ENCODE results near the gene ZNF780A.

The ZNF780A gene

DNA sequence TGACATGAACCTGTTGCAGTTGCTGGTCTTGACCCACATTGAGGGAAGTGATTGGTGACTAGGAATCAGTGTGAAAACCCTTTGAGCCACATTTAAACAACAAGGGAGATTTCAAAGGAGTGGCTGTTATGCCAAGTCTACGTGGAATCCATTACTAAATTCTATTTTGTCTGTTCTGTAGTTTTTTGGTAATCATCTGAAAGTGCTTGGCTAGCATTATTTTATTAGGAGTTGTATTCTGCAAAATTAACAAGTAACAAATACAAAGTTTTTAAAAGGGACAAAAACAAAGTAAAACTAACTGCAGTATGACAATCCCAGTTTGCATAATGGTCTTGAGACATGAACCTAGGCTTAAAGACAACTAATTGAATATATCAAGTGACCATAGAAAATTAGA is 14.0 kb upstream of the ZNF780A start:
- Histone ChIP-seq H3K9ac (ENCODE audit: low read depth, low read length) (no peak overlapping the region), H3K9me3 (ENCODE audit: control insufficient read depth, insufficient read depth, low read length) (no peaks in the 10 kb centered on the region; the same call in 1 of the 2 replicates)

DNA sequence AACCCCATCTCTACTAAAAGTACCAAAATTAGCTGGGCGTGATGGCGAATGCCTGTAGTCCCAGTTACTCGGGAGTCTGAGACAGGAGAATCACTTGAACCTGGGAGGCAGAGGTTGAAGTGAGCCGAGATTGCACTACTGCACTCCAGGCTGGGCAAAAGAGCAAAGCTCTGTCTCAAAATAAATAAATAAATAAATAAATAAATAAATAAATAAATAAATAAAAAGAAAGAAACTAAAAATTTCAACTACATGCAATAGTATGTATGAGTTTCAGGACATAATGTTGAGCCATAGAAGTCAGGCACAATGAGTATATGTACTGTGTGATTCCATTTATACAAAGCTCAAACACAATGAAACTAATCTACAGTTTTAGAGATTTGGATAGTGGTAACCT is 12.9 kb upstream of the ZNF780A start:
- no peak overlapping the region for H3K9ac ChIP-seq (ENCODE audit: low read depth, low read length)
- H3K9me3 ChIP-seq (ENCODE audit: control insufficient read depth, insufficient read depth, low read length) = no peaks in the 10 kb centered on the region; the same call in 1 of the 2 replicates
- no peaks in the 10 kb centered on the region for H3K36me3 ChIP-seq (ENCODE audit: insufficient read depth, low read length)

More for the DNA sequence above, 14.0 kb upstream of the ZNF780A start:
- H3K4me1 ChIP-seq (ENCODE audit: insufficient read depth, low read length) = no peaks in the 10 kb centered on the region
- no peaks in the 10 kb centered on the region for H3K36me3 ChIP-seq (ENCODE audit: insufficient read depth, low read length)

GRCh38 chr19:40101813-40102212 is 11.1 kb upstream of the ZNF780A start:
- H3K9ac ChIP-seq (ENCODE audit: low read depth, low read length) = no peak overlapping the region
- H3K9me3 ChIP-seq (ENCODE audit: control insufficient read depth, insufficient read depth, low read length) = no peaks in the 10 kb centered on the region; the same call in 1 of the 2 replicates
- no peaks in the 10 kb centered on the region for H3K4me1 ChIP-seq (ENCODE audit: insufficient read depth, low read length)
- no peaks in the 10 kb centered on the region for H3K36me3 ChIP-seq (ENCODE audit: insufficient read depth, low read length)

More for the DNA sequence above, 12.9 kb upstream of the ZNF780A start:
- H3K4me1 ChIP-seq (ENCODE audit: insufficient read depth, low read length) = no peaks in the 10 kb centered on the region

DNA sequence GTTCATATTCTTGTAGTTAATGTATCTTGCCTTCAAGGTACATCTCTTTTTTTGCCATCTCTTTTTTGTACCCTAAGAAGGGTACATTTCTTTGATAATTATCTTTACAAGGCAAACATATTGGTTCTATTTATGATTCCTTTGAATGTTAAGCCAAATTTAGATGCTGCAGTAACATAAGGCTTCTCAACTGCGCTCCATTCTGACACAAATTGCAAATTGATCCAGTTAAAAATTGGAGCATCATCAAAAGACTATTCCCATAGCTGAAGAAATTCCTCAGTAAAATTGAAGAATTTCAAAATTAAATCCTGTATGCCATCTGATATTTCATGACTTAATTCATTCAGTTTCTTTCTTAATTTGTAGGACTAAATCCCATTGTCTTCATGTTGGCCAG is 2.7 kb upstream of the ZNF780A start:
- Histone ChIP-seq H3K9ac (ENCODE audit: low read depth, low read length) (no peak overlapping the region), H3K9me3 (ENCODE audit: control insufficient read depth, insufficient read depth, low read length) (no peaks in the 10 kb centered on the region), H3K4me1 (ENCODE audit: insufficient read depth, low read length) (no peaks in the 10 kb centered on the region; the same call in 1 of the 2 replicates), H3K36me3 (ENCODE audit: insufficient read depth, low read length) (no peaks in the 10 kb centered on the region)

DNA sequence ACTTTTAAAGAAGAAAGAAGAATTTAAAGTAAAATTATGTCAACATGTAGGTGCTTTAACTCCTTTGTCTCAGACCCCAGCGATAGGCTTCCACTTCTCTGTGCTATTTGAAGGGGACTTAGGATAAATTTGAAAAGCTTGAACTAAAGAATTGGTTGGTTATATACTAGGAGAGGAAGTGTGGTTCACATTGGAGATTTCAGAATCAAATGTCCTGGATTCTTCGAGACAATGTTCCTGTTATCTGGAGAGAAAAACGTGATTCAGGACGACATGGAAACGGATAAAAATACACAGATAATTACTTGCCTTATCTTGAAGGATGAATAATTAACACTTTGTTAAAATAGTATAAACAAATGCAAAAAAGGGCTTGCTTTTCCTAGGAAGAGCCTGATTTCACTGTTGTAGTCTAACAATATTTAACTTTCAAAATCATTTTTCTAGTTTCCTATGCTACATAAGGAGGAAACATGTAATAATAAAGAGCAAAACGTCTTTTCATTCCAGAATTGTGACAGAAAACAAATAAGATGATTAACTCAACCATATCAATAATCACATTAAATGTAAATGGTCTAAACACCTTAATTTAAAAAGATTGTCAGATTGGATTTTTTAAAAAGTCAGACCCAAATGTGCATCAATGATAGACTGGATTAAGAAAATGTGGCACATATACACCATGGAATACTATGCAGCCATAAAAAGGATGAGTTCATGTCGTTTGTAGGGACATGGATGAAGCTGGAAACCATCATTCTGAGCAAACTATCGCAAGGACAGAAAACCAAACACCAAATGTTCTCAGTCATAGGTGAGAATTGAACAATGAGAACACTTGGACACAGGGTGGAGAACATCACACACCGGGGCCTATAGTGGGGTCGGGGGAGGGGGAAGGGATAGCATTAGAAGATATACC is 724 bp upstream of the ZNF780A start:
- Histone ChIP-seq H3K9me3 (ENCODE audit: control insufficient read depth, insufficient read depth, low read length) (no peaks in the 10 kb centered on the region), H3K9ac (ENCODE audit: low read depth, low read length) (peak overlapping the region; percentile 86), H3K4me1 (ENCODE audit: insufficient read depth, low read length) (no peaks in the 10 kb centered on the region; the same call in 1 of the 2 replicates), H3K36me3 (ENCODE audit: insufficient read depth, low read length) (no peaks in the 10 kb centered on the region)

DNA sequence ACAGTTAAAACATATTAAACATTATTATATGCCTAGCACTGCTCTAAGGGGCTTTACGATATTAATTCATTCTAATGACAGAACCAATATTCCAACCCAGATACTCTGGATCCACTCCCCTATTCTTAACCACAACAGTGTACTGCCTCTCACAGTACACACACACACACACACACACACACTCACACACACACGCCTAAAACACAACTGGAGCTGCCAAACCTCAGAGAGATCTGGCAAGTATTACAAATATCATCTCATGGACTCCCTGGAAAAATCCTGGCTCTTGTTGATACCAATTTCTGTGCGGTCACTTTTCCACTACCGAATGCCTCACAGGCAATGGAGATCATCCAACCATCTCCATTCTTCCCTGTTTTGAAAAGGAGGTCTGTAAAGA is 1.3 kb downstream of the ZNF780A start:
- no peaks in the 10 kb centered on the region; the same call in none of the 2 replicates for H3K4me1 ChIP-seq (ENCODE audit: insufficient read depth, low read length)
- H3K9ac ChIP-seq (ENCODE audit: low read depth, low read length) = peak overlapping the region; percentile 86
- H3K36me3 ChIP-seq (ENCODE audit: insufficient read depth, low read length) = no peaks in the 10 kb centered on the region

DNA sequence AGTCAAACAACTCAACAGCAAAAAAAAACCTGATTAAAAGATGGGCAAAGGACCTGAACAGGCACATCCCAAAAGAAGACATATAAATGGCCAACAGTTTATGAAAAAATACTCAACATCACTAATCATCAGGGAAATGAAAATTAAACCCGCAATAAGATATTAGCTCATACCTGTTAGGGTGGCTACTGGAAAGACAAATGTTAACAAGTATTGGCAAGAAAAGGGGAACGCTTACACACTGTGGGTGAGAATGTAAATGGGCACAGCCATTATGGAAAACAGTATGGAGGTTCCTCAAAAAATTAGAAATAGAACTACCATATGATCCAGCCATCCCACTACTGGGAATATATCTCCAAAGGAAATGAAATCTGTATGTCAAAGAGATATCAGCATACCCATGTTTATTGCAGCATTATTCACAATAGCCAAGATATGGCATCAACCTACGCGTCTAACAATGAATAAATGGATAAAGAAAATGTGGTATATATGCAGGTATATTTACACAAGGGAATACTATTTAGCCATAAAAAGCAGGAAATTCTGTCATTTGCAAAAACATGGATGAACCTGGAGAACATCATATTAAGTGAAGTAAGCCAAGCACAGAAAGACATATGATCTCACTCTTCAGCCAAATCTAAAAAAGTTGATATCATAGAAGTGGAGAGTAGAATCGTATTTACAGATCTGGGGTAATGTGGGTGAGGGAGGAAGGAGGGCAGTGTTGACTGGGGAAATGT is 2.3 kb downstream of the ZNF780A start:
- Histone ChIP-seq H3K4me1 (ENCODE audit: insufficient read depth, low read length) (no peaks in the 10 kb centered on the region; the same call in none of the 2 replicates), H3K9me3 (ENCODE audit: control insufficient read depth, insufficient read depth, low read length) (no peaks in the 10 kb centered on the region), H3K9ac (ENCODE audit: low read depth, low read length) (no peak overlapping the region), H3K36me3 (ENCODE audit: insufficient read depth, low read length) (peaks cover 5% of the 10 kb centered on the region; the same call in 1 of the 2 replicates)

More for the DNA sequence above, 1.3 kb downstream of the ZNF780A start:
- no peaks in the 10 kb centered on the region for H3K9me3 ChIP-seq (ENCODE audit: control insufficient read depth, insufficient read depth, low read length)

DNA sequence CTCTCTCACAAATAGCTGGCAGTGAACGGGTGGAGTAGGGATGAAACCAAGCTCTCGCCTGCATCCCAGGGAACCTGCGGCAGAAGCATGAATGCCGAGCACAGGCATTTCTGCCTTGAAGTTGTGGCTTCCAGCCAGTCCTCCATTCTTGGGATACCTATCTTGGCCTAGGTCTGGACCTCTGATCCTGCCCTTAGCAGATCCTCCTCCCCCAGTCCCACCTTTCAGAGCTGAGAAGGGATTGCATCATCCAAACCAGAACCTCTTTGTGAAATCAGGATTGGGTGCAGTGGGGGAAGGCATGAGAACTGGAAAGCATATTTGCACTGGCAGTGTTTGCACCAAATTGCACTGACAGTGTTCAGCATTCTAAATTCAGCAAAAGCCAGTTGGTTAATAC is 5.8 kb downstream of the ZNF780A start:
- H3K36me3 ChIP-seq (ENCODE audit: insufficient read depth, low read length) = peaks cover 14% of the 10 kb centered on the region; the same call in 1 of the 2 replicates
- H3K9me3 ChIP-seq (ENCODE audit: control insufficient read depth, insufficient read depth, low read length) = peaks cover 8% of the 10 kb centered on the region
- H3K9ac ChIP-seq (ENCODE audit: low read depth, low read length) = no peak overlapping the region
- no peaks in the 10 kb centered on the region; the same call in none of the 2 replicates for H3K4me1 ChIP-seq (ENCODE audit: insufficient read depth, low read length)

DNA sequence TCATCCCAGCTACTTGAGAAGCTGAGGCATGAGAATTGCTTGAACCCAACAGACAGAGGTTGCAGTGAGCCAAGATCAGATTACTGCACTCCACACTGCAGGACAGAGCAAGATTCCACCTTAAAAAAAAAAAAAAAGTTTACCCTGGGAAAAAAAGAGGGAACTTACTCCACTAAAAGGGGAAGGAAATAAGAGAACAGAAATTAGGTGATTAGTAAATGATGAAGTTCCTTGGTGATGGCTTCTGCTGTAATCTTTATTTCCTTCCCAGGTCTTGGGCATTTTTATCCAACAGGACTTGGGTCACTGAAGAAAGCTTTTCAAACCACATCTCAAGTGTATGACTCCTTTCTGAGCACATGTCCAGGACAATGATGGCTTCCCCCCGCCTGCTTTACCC is 9.3 kb downstream of the ZNF780A start:
- H3K9me3 ChIP-seq (ENCODE audit: control insufficient read depth, insufficient read depth, low read length) = peaks cover 9% of the 10 kb centered on the region
- peaks cover 14% of the 10 kb centered on the region; the same call in 1 of the 2 replicates for H3K36me3 ChIP-seq (ENCODE audit: insufficient read depth, low read length)
- no peak overlapping the region for H3K9ac ChIP-seq (ENCODE audit: low read depth, low read length)
- no peaks in the 10 kb centered on the region; the same call in 1 of the 2 replicates for H3K4me1 ChIP-seq (ENCODE audit: insufficient read depth, low read length)

DNA sequence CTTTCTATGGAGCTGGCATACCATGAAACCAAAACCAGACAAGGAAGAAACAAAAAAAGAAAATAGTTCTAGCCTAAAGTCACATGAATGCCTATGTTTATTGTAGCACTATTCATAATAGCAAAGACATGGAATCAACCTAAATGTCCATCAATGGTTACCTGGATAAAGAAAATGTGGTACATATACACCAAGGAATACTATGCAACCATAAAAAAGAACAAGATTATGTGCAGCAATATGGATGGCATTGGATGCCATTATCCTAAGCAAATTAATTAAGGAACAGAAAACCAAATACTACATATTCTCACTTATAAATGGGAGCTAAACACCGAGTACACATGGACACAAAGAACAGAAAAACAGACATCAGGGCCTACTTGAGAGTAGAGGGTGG is 10.5 kb downstream of the ZNF780A start:
- Histone ChIP-seq H3K4me1 (ENCODE audit: insufficient read depth, low read length) (no peaks in the 10 kb centered on the region; the same call in 1 of the 2 replicates), H3K9me3 (ENCODE audit: control insufficient read depth, insufficient read depth, low read length) (peaks cover 9% of the 10 kb centered on the region), H3K36me3 (ENCODE audit: insufficient read depth, low read length) (peaks cover 23% of the 10 kb centered on the region; the same call in 1 of the 2 replicates), H3K9ac (ENCODE audit: low read depth, low read length) (no peak overlapping the region)

DNA sequence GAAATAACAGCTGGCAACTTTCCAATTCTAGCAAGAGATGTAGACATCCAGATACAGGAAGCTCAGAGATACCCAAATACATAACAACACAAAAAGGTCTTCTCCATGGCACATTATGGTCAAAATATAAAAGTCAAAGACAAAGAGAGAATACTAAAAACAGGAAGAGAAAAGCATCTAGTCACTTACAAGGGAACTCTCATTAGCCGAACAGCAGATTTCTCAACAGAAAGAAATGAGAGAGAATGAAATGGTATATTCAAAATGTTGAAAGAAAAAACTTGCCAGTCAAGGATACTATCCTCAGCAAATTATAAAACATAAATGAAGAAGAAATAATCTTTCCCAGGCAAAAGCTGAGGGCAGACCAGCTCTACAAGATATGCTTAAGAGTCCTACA is 12.4 kb downstream of the ZNF780A start:
- Histone ChIP-seq H3K4me1 (ENCODE audit: insufficient read depth, low read length) (no peaks in the 10 kb centered on the region), H3K9ac (ENCODE audit: low read depth, low read length) (no peak overlapping the region), H3K9me3 (ENCODE audit: control insufficient read depth, insufficient read depth, low read length) (peaks cover 20% of the 10 kb centered on the region), H3K36me3 (ENCODE audit: insufficient read depth, low read length) (peaks cover 30% of the 10 kb centered on the region; the same call in 1 of the 2 replicates)

DNA sequence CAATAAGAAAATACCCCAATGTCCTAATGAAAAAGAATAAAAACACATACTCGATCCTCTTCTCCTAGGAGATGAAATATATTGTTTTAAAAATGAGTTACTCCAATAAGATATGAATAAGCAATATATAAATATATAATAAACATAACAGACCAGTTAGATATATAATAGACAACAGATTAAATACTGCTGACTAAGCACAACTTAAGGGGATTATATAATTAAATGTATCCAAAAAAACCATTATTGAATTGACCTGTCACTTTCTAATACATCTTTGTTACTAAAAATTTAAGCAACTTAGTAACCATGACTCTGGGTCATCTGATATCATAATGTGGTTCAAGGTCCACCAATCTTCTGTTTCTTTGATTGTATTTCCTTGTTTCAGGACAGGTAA is 20.7 kb downstream of the ZNF780A start:
- Histone ChIP-seq H3K36me3 (ENCODE audit: insufficient read depth, low read length) (peaks cover 10% of the 10 kb centered on the region; the same call in 1 of the 2 replicates), H3K9ac (ENCODE audit: low read depth, low read length) (no peak overlapping the region), H3K9me3 (ENCODE audit: control insufficient read depth, insufficient read depth, low read length) (peaks cover 22% of the 10 kb centered on the region; the same call in 1 of the 2 replicates)

DNA sequence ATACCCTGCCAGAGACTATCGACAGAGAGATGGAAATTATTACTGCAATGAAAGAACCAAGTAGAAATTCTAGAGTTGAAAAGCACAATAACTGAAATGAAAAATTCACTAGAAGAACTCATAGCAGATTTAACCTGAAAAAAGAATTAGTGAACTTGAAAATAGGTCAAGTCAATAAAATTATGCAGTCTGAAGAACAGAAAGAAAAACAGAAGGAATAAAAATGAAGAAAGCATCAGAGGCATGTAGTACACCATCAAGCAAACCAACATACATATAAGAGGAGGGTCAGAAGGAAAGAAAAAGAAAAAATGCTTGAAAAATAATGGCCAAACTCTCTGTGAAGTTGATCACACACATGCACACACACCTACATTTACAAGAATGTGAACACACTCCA is 31.1 kb downstream of the ZNF780A start:
- Histone ChIP-seq H3K4me1 (ENCODE audit: insufficient read depth, low read length) (no peaks in the 10 kb centered on the region), H3K36me3 (ENCODE audit: insufficient read depth, low read length) (no peaks in the 10 kb centered on the region), H3K9ac (ENCODE audit: low read depth, low read length) (no peak overlapping the region), H3K9me3 (ENCODE audit: control insufficient read depth, insufficient read depth, low read length) (no peaks in the 10 kb centered on the region; the same call in none of the 2 replicates)

More for the DNA sequence above, 20.7 kb downstream of the ZNF780A start:
- H3K4me1 ChIP-seq (ENCODE audit: insufficient read depth, low read length) = no peaks in the 10 kb centered on the region

GRCh38 chr19:40057166-40057565 is 33.6 kb downstream of the ZNF780A start:
- H3K4me1 ChIP-seq (ENCODE audit: insufficient read depth, low read length) = no peaks in the 10 kb centered on the region
- H3K36me3 ChIP-seq (ENCODE audit: insufficient read depth, low read length) = no peaks in the 10 kb centered on the region
- H3K9ac ChIP-seq (ENCODE audit: low read depth, low read length) = no peak overlapping the region
- H3K9me3 ChIP-seq (ENCODE audit: control insufficient read depth, insufficient read depth, low read length) = no peaks in the 10 kb centered on the region; the same call in 1 of the 2 replicates
